IPS DF 6.9 (cell line): ENCODE data around the gene OR6X1.

Experiments used
- DNase-seq: peaks from one replicate; pipeline ENCODE4 v3.0.0-alpha.2; 2013; ENCODE audit warnings: low read depth, low spot score
- H3K27ac ChIP-seq: one replicate; pipeline ENCODE4 v1.5.1; 2013; ENCODE audit warnings: low read length, control low read depth
- H3K27me3 ChIP-seq: 2 replicates; pipeline ENCODE4 v1.6.1; 2013; ENCODE audit warnings: mild to moderate bottlenecking, low read length; ENCODE audit not compliant: control insufficient read depth, insufficient read depth
- H3K36me3 ChIP-seq: 2 replicates; pipeline ENCODE4 v1.6.1; 2013; ENCODE audit warnings: low read length; ENCODE audit not compliant: control insufficient read depth, insufficient read depth
- H3K4me1 ChIP-seq: 2 replicates; pipeline ENCODE4 v1.6.1; 2013; ENCODE audit warnings: low read length; ENCODE audit not compliant: control insufficient read depth, insufficient read depth
- H3K4me3 ChIP-seq: 2 replicates; pipeline ENCODE4 v1.5.1; 2013; ENCODE audit warnings: mild to moderate bottlenecking, low read length
- H3K9me3 ChIP-seq: 2 replicates; pipeline ENCODE4 v1.6.1; 2013; ENCODE audit warnings: low read length, inconsistent platforms; ENCODE audit not compliant: control insufficient read depth, insufficient read depth
- WGBS: extraction: QIAGEN DNeasy Blood & Tissue Kit; methylation state at CpG from one replicate; pipeline ENCODE4 v1.1.7; 2013; ENCODE audit warnings: mixed read lengths, missing lambda C conversion rate; ENCODE audit not compliant: insufficient read length, insufficient coverage; 5-methylcytosine and 5-hydroxymethylcytosine counted together

The OR6X1 gene

GRCh38 chr11:123754101-123754568, at the start of gene OR6X1:
Gene OR6X1, minus strand, starts transcription at chr11:123754518. Its CDS starts 0 bp downstream, at chr11:123754518.
- H3K4me1 ChIP-seq, result no peaks in the 10 kb centered on the region
- DNase-seq, result no peak
- no peaks in the 10 kb centered on the region for H3K27me3 ChIP-seq
- no peak within 1 kb of the TSS for H3K27ac ChIP-seq
- H3K36me3 ChIP-seq, result no peaks in the 10 kb centered on the region
- H3K4me3 ChIP-seq, result no peak within 1 kb of the TSS
- no CpG with 5 or more reads among the region's 3 CpGs for WGBS
- H3K9me3 ChIP-seq, result no peaks in the 10 kb centered on the region

GRCh38 chr11:123801765-123802164, 47.4 kb upstream of the OR6X1 start:
- Histone ChIP-seq H3K4me1 (no peaks in the 10 kb centered on the region), H3K4me3 (no peak overlapping the region), H3K36me3 (no peaks in the 10 kb centered on the region), H3K27ac (no peak overlapping the region), H3K9me3 (no peaks in the 10 kb centered on the region), H3K27me3 (no peaks in the 10 kb centered on the region)
- WGBS, result no CpG with 5 or more reads among the region's 1 CpG
- DNase-seq, result no peak

GRCh38 chr11:123800036-123800435, 45.7 kb upstream of the OR6X1 start:
- Histone ChIP-seq H3K4me3 (no peak overlapping the region), H3K36me3 (no peaks in the 10 kb centered on the region), H3K9me3 (no peaks in the 10 kb centered on the region), H3K4me1 (no peaks in the 10 kb centered on the region), H3K27ac (no peak overlapping the region), H3K27me3 (no peaks in the 10 kb centered on the region)
- no CpG with 5 or more reads among the region's 3 CpGs for WGBS
- no peak for DNase-seq

- no peaks in the 10 kb centered on the region for H3K27me3 ChIP-seq
- no peaks in the 10 kb centered on the region for H3K9me3 ChIP-seq
- no peaks in the 10 kb centered on the region for H3K36me3 ChIP-seq
- H3K4me3 ChIP-seq, result no peak overlapping the region
- DNase-seq, result no peak
- no CpG with 5 or more reads among the region's 4 CpGs for WGBS
- no peaks in the 10 kb centered on the region for H3K4me1 ChIP-seq
- H3K27ac ChIP-seq, result no peak overlapping the region
Measured at GRCh38 chr11:123799438-123799837, 45.1 kb upstream of the OR6X1 start.

- no CpG with 5 or more reads among the region's 5 CpGs for WGBS
- Histone ChIP-seq H3K4me3 (no peak overlapping the region), H3K4me1 (no peaks in the 10 kb centered on the region), H3K27me3 (no peaks in the 10 kb centered on the region), H3K36me3 (no peaks in the 10 kb centered on the region), H3K9me3 (no peaks in the 10 kb centered on the region), H3K27ac (no peak overlapping the region)
- no peak for DNase-seq
Measured at GRCh38 chr11:123798513-123799252, 44.4 kb upstream of the OR6X1 start.

GRCh38 chr11:123798079-123798478, 43.8 kb upstream of the OR6X1 start:
- Histone ChIP-seq H3K36me3 (no peaks in the 10 kb centered on the region), H3K27me3 (no peaks in the 10 kb centered on the region), H3K4me1 (no peaks in the 10 kb centered on the region), H3K4me3 (no peak overlapping the region), H3K27ac (no peak overlapping the region), H3K9me3 (no peaks in the 10 kb centered on the region)
- DNase-seq, result no peak
- no CpG with 5 or more reads among the region's 4 CpGs for WGBS

- Histone ChIP-seq H3K4me1 (no peaks in the 10 kb centered on the region), H3K27me3 (no peaks in the 10 kb centered on the region), H3K36me3 (no peaks in the 10 kb centered on the region), H3K27ac (no peak overlapping the region), H3K9me3 (no peaks in the 10 kb centered on the region), H3K4me3 (no peak overlapping the region)
- DNase-seq, result no peak
- no CpG with 5 or more reads among the region's 10 CpGs for WGBS
Measured at GRCh38 chr11:123797541-123797940, 43.2 kb upstream of the OR6X1 start.

- no peaks in the 10 kb centered on the region for H3K36me3 ChIP-seq
- no CpG with 5 or more reads among the region's 4 CpGs for WGBS
- H3K27me3 ChIP-seq, result no peaks in the 10 kb centered on the region
- H3K27ac ChIP-seq, result no peak overlapping the region
- DNase-seq, result no peak
- no peaks in the 10 kb centered on the region for H3K9me3 ChIP-seq
- no peaks in the 10 kb centered on the region for H3K4me1 ChIP-seq
- no peak overlapping the region for H3K4me3 ChIP-seq
Measured at GRCh38 chr11:123797114-123797513, 42.8 kb upstream of the OR6X1 start.

GRCh38 chr11:123796226-123796625, 41.9 kb upstream of the OR6X1 start:
- Histone ChIP-seq H3K27ac (no peak overlapping the region), H3K4me1 (no peaks in the 10 kb centered on the region), H3K9me3 (no peaks in the 10 kb centered on the region), H3K27me3 (no peaks in the 10 kb centered on the region), H3K4me3 (no peak overlapping the region), H3K36me3 (no peaks in the 10 kb centered on the region)
- WGBS, result no CpG with 5 or more reads among the region's 1 CpG
- DNase-seq, result no peak

- Histone ChIP-seq H3K27ac (no peak overlapping the region), H3K9me3 (no peaks in the 10 kb centered on the region), H3K4me1 (peaks cover 1% of the 10 kb centered on the region; the same call in 1 of the 2 replicates), H3K27me3 (no peaks in the 10 kb centered on the region), H3K4me3 (no peak overlapping the region), H3K36me3 (no peaks in the 10 kb centered on the region)
- no peak for DNase-seq
- no CpG with 5 or more reads among the region's 1 CpG for WGBS
Measured at GRCh38 chr11:123783536-123783935, 29.2 kb upstream of the OR6X1 start.

GRCh38 chr11:123778511-123778910, 24.2 kb upstream of the OR6X1 start:
- no peaks in the 10 kb centered on the region for H3K36me3 ChIP-seq
- H3K4me3 ChIP-seq, result no peak overlapping the region
- no peaks in the 10 kb centered on the region for H3K27me3 ChIP-seq
- peaks cover 2% of the 10 kb centered on the region; the same call in 1 of the 2 replicates for H3K4me1 ChIP-seq
- H3K9me3 ChIP-seq, result no peaks in the 10 kb centered on the region
- no peak overlapping the region for H3K27ac ChIP-seq
- no CpG with 5 or more reads among the region's 1 CpG for WGBS
- no peak for DNase-seq
